Smooth muscle cell (in vitro differentiated cells): Measurements from ENCODE around the gene PKNOX2. TPM values are rescaled to one million over a fixed set of nuclear protein-coding genes. Genes with fewer than 3 reads are reported as not detected.

Experiments
- DNase-seq: peaks from one replicate; lab custom pipeline; 2025; ENCODE audit not compliant: unreplicated experiment; lab: John Stamatoyannopoulos, UW
- H2AFZ ChIP-seq: fragments of 200-600 bp; sonication (generic); 2 replicates; pipeline ENCODE4 v1.6.0; 2016; ENCODE audit warnings: antibody characterized with exemption, low read depth, mild to moderate bottlenecking
- H3F3A ChIP-seq: fragments of 200-600 bp; sonication (generic); 2 replicates; pipeline ENCODE4 v1.6.0; 2017; ENCODE audit warnings: antibody characterized with exemption, low read depth
- H3K27ac ChIP-seq: fragments of 200-600 bp; sonication (generic); 2 replicates; pipeline ENCODE4 v1.5.1; 2016; ENCODE audit warnings: low read depth, mild to moderate bottlenecking
- H3K27me3 ChIP-seq: fragments of 200-600 bp; sonication (generic); 2 replicates; pipeline ENCODE4 v1.6.1; 2016; ENCODE audit warnings: low read depth, mild to moderate bottlenecking
- H3K36me3 ChIP-seq: fragments of 200-600 bp; sonication (generic); 2 replicates; pipeline ENCODE4 v1.5.1; 2016; ENCODE audit warnings: low read depth
- H3K4me1 ChIP-seq: fragments of 200-600 bp; sonication (generic); 2 replicates; pipeline ENCODE4 v1.5.1; 2016; ENCODE audit warnings: low read depth
- H3K4me2 ChIP-seq: fragments of 200-600 bp; sonication (generic); 2 replicates; pipeline ENCODE4 v1.6.0; 2016; ENCODE audit warnings: mild to moderate bottlenecking
- H3K4me3 ChIP-seq: fragments of 200-600 bp; sonication (generic); 2 replicates; pipeline ENCODE4 v1.5.1; 2016; ENCODE audit warnings: mild to moderate bottlenecking
- H3K79me2 ChIP-seq: fragments of 200-600 bp; sonication (generic); 2 replicates; pipeline ENCODE4 v1.6.0; 2016; ENCODE audit warnings: low read depth, mild to moderate bottlenecking
- H3K9ac ChIP-seq: fragments of 200-600 bp; sonication (generic); 2 replicates; pipeline ENCODE4 v1.6.0; 2016; ENCODE audit warnings: low read depth
- H3K9me3 ChIP-seq: fragments of 200-600 bp; sonication (generic); replicated peaks from 2 replicates; pipeline ENCODE4 v1.5.1; 2016; ENCODE audit warnings: low read depth
- H4K20me1 ChIP-seq: fragments of 200-600 bp; sonication (generic); 2 replicates; pipeline ENCODE4 v1.6.0; 2016; ENCODE audit warnings: low read depth
- WGBS: methylation state at CpG from one replicate; pipeline ENCODE4 v1.1.7; 2016; ENCODE audit warnings: low lambda C conversion rate; 5-methylcytosine and 5-hydroxymethylcytosine counted together
- polyA plus RNA-seq: library from polyadenylated mRNA; unstranded; fragments of >200 nt; fragmentation: Nextera tagmentation; extraction: Ambion mirVana; gene quantifications from 2 replicates; pipeline ENCODE4 v1.2.1, GENCODE V29; 2016
- total RNA-seq: library from RNA; depleted of rRNA; stranded (reverse); fragments of >200 nt; gene quantifications from 2 replicates; pipeline ENCODE4 v1.2.3, GENCODE V29; 2014
- TF ChIP-seq, protein P1 (sequence below): fragments of 200-600 bp; sonication (generic); IDR thresholded peaks from 2 replicates; pipeline ENCODE4 v1.5.1; 2017; ENCODE audit warnings: borderline replicate concordance, mild to moderate bottlenecking, antibody characterized with exemption; ENCODE audit not compliant: insufficient read depth, poor library complexity, severe bottlenecking

The PKNOX2 gene
- total and polyA plus RNA-seq, 2 experiments from 2014 or later, result 7.2 to 7.9 TPM

DNA sequence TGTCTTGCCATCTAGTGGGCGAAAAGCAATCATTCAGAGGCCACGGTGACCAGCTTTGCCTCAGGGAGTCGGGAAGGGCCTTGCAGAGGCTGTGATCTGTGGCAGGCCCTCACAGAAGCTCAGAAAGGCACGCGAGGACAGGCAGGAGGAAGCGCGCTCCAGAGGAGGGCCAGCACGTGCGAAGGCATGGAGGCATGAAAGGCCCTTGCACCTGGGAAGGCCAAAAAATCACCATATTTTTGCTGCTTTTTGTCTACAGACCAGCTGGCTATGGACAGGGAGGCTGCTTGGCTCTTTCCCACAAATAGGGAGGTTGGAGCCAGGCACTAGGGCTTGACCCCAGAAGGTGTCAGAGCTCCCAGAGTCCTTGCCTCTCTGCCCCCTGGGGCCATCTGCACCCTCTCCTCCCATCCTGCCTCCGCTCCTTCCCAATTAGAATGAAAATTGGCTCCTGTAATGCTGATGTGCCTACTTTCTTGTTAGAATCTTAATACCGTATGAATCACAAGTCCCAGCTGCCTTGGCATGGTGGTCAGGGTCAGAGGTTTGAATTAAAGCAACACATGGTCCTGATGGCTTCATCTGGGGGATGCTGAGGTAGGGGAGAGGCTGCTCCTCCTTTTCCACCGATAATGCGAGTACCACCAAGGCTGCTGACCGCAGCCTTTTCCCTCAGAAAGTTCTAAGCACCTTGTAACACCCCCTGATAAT is 262.4 kb downstream of the PKNOX2 start:
- Histone ChIP-seq H3F3A (no peaks in the 10 kb centered on the region), H2AFZ (no peak overlapping the region), H3K36me3 (no peaks in the 10 kb centered on the region), H3K27me3 (no peaks in the 10 kb centered on the region), H3K27ac (no peak overlapping the region), H3K4me2 (no peak overlapping the region), H4K20me1 (no peaks in the 10 kb centered on the region), H3K9me3 (no peaks in the 10 kb centered on the region), H3K79me2 (no peaks in the 10 kb centered on the region), H3K9ac (no peak overlapping the region), H3K4me3 (no peak overlapping the region), H3K4me1 (no peaks in the 10 kb centered on the region)
- no peak for DNase-seq
- TF ChIP-seq, protein P1, sequence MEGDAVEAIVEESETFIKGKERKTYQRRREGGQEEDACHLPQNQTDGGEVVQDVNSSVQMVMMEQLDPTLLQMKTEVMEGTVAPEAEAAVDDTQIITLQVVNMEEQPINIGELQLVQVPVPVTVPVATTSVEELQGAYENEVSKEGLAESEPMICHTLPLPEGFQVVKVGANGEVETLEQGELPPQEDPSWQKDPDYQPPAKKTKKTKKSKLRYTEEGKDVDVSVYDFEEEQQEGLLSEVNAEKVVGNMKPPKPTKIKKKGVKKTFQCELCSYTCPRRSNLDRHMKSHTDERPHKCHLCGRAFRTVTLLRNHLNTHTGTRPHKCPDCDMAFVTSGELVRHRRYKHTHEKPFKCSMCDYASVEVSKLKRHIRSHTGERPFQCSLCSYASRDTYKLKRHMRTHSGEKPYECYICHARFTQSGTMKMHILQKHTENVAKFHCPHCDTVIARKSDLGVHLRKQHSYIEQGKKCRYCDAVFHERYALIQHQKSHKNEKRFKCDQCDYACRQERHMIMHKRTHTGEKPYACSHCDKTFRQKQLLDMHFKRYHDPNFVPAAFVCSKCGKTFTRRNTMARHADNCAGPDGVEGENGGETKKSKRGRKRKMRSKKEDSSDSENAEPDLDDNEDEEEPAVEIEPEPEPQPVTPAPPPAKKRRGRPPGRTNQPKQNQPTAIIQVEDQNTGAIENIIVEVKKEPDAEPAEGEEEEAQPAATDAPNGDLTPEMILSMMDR, result no peak
- WGBS, result 88% methylated on average over 14 of the region's 14 CpGs

DNA sequence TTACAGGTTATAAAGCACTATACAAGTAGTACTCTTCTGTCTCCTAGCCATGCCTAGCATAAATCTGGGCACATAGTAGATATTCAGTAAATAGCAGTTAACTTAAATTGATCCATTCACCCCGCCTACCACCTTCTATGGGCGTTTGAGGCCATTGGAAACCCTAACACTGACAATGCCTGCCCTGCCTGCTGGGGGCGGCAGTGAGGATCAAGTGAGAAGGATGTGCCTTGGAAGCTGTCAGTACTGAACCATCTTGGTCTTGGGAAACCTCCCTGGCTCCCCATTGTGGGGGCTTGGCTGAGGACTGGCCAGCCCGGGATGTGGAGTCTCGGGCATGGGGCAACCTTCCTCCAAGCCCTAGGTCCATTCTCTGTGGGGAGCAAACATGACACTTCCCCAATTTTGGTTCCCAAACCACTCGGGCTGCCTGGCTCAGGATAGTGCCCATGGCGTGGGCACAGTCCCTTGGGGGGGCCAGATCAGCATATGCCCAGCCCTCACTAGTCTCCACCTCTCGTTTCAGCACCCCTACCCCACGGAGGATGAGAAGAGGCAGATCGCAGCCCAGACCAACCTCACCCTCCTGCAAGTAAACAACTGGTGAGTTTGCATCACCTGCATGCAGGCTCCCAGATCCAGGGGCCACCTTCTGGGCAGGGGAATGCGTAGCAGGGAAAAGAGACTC is 264.1 kb downstream of the PKNOX2 start:
- TF ChIP-seq, protein P1, result no peak
- H3F3A ChIP-seq, result no peaks in the 10 kb centered on the region
- no peaks in the 10 kb centered on the region for H3K27me3 ChIP-seq
- no peak overlapping the region for H3K4me3 ChIP-seq
- DNase-seq, result no peak
- no peak overlapping the region for H2AFZ ChIP-seq
- no peak overlapping the region for H3K4me2 ChIP-seq
- no peak overlapping the region for H3K27ac ChIP-seq
- no peaks in the 10 kb centered on the region for H3K79me2 ChIP-seq
- no peak overlapping the region for H3K9ac ChIP-seq
- WGBS, result 75% methylated on average over 11 of the region's 11 CpGs
- H3K9me3 ChIP-seq, result no peaks in the 10 kb centered on the region
- H3K4me1 ChIP-seq, result peaks cover 1% of the 10 kb centered on the region
- no peaks in the 10 kb centered on the region for H4K20me1 ChIP-seq
- no peaks in the 10 kb centered on the region for H3K36me3 ChIP-seq

DNA sequence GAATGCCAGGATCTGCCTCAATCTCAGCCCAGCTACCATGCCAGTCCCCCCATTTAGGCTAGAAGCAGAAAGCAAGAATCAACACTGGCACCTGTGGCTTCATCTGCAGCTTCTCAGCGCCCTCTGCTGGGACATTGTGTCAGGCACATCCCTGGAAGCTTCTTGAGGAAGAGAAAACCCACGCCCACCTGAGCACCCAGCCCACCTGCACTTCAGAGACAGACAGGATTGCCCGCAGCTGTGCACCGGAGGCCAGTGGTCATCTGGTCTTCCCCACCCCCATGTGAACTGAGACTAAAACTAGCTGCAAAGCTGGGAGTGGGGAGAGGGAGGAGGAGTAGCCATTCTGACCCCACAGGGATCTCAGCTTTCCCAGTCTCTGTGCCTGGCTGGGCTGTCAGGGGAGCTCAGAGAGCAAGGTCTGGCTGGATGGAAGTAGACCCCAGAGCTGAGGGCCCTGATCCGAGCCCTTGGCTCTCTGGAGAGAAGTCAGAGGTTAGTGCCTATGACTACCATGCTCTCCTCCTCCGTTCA is 264.7 kb downstream of the PKNOX2 start:
- Histone ChIP-seq H3K9ac (no peak overlapping the region), H3K27ac (no peak overlapping the region), H3F3A (no peaks in the 10 kb centered on the region), H3K36me3 (no peaks in the 10 kb centered on the region), H3K4me3 (no peak overlapping the region), H3K9me3 (no peaks in the 10 kb centered on the region), H3K27me3 (no peaks in the 10 kb centered on the region), H4K20me1 (no peaks in the 10 kb centered on the region), H3K4me1 (peaks cover 3% of the 10 kb centered on the region), H3K79me2 (no peaks in the 10 kb centered on the region), H3K4me2 (no peak overlapping the region), H2AFZ (no peak overlapping the region)
- DNase-seq, result no peak
- TF ChIP-seq, protein P1, result peak; percentile 48
- WGBS, result 51% methylated on average over 6 of the region's 6 CpGs
